ENCODE results near the gene TERF2IP. TPM values are rescaled to one million over a fixed set of nuclear protein-coding genes. Genes with fewer than 3 reads are reported as not detected.

TERF2IP gene
- total RNA-seq, 4 donors from 2014 or later = 42.2 to 67.1 (median 55.8) TPM

DNA sequence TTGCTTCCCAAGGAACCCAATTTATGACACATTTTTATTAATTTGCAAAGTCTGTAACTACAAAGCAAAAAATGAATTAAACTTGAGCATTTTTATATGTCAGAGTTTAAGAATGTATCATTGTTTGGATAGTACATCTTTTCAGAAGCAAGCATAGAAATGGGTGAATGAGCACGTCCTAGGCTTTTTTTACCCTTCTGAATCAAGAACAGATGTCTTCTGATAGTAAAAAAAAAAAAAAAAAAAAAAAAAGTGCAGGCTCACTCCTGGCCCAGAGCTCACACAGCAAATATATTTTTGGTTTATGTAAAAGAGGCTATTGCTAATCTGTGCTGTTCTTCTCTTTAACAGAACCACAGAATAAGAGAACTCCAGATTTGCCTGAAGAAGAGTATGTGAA is 6.3 kb downstream of the TERF2IP start:
- no peak overlapping the region for H3K27ac ChIP-seq
- WGBS = 55% methylated on average over 1 of the region's 1 CpG
- peaks cover 42% of the 10 kb centered on the region for H3K4me1 ChIP-seq

DNA sequence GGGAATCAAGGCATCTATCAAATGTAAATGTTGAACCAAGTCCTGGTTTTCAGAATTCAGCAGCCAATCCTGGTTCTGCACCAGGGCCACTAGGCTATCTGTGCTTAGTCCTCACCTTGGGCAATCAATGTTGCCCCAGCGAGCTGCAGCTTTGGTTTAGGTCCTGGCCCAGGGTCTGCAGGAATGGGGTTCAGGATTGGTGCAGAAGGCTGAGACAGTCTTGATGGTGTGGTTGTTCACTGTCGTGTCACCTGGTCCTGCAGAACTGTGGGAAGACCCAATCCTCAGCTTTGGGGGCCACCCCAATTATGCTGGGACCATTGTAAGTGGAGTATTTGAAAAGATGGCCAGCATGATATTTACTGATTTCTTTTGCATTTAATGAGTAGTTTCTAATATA is 10.6 kb downstream of the TERF2IP start:
- Histone ChIP-seq H3K36me3 (peaks cover 60% of the 10 kb centered on the region), H3K9me3 (no peaks in the 10 kb centered on the region), H3K27me3 (no peaks in the 10 kb centered on the region), H3K27ac (no peak overlapping the region), H3K4me3 (no peak overlapping the region), H3K4me1 (peaks cover 18% of the 10 kb centered on the region)
- TF ChIP-seq POLR2AphosphoS5 (IDR thresholded peaks at IDR 0.05) (no peak), POLR2A (IDR thresholded peaks at IDR 0.05) (no peak), EP300 (IDR thresholded peaks at IDR 0.05) (no peak)
- TF ChIP-seq, protein P1, sequence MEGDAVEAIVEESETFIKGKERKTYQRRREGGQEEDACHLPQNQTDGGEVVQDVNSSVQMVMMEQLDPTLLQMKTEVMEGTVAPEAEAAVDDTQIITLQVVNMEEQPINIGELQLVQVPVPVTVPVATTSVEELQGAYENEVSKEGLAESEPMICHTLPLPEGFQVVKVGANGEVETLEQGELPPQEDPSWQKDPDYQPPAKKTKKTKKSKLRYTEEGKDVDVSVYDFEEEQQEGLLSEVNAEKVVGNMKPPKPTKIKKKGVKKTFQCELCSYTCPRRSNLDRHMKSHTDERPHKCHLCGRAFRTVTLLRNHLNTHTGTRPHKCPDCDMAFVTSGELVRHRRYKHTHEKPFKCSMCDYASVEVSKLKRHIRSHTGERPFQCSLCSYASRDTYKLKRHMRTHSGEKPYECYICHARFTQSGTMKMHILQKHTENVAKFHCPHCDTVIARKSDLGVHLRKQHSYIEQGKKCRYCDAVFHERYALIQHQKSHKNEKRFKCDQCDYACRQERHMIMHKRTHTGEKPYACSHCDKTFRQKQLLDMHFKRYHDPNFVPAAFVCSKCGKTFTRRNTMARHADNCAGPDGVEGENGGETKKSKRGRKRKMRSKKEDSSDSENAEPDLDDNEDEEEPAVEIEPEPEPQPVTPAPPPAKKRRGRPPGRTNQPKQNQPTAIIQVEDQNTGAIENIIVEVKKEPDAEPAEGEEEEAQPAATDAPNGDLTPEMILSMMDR (IDR thresholded peaks at IDR 0.05) = no peak
- WGBS = 90% methylated on average over 2 of the region's 2 CpGs
- DNase-seq (ENCODE audit: low spot score in 2 of 2) = no peak

More for the DNA sequence above, 6.3 kb downstream of the TERF2IP start:
- Histone ChIP-seq H3K27me3 (no peaks in the 10 kb centered on the region), H3K4me3 (no peak overlapping the region), H3K9me3 (no peaks in the 10 kb centered on the region), H3K36me3 (peaks cover 51% of the 10 kb centered on the region)
- no peak for DNase-seq (ENCODE audit: low spot score in 2 of 2)
- TF ChIP-seq POLR2AphosphoS5 (IDR thresholded peaks at IDR 0.05) (no peak), EP300 (IDR thresholded peaks at IDR 0.05) (no peak), POLR2A (IDR thresholded peaks at IDR 0.05) (no peak)
- TF ChIP-seq, protein P1 (IDR thresholded peaks at IDR 0.05) = no peak

DNA sequence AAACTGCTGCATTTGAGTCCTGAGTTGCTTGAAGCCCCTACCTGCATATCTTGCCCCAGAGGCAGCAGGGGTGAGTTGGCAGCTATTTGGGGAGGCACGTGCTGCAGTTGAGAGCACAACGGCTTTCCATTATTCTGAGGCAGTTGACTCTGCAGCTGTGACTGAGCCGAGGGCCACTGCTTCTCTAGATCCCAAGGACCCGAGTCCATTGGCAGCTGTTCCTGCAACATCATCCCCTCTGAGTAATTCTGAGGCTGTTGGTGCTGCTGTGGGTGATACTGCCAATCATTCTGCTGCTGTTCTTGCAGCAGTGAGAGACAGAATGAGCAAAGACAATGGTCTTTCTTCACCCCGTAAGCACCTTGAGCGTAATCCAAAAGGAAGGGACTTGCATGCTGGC is 12.7 kb downstream of the TERF2IP start:
- no peak for DNase-seq (ENCODE audit: low spot score in 2 of 2)
- no peaks in the 10 kb centered on the region for H3K27me3 ChIP-seq
- peaks cover 45% of the 10 kb centered on the region for H3K36me3 ChIP-seq
- no peak overlapping the region for H3K4me3 ChIP-seq
- H3K4me1 ChIP-seq = peaks cover 11% of the 10 kb centered on the region
- TF ChIP-seq POLR2AphosphoS5 (IDR thresholded peaks at IDR 0.05) = no peak
- TF ChIP-seq, protein P1 (IDR thresholded peaks at IDR 0.05) = no peak
- no peak for TF ChIP-seq POLR2A (IDR thresholded peaks at IDR 0.05)
- TF ChIP-seq EP300 (IDR thresholded peaks at IDR 0.05) = no peak
- H3K27ac ChIP-seq = no peak overlapping the region
- no peaks in the 10 kb centered on the region for H3K9me3 ChIP-seq
- 89% methylated on average over 6 of the region's 6 CpGs for WGBS

DNA sequence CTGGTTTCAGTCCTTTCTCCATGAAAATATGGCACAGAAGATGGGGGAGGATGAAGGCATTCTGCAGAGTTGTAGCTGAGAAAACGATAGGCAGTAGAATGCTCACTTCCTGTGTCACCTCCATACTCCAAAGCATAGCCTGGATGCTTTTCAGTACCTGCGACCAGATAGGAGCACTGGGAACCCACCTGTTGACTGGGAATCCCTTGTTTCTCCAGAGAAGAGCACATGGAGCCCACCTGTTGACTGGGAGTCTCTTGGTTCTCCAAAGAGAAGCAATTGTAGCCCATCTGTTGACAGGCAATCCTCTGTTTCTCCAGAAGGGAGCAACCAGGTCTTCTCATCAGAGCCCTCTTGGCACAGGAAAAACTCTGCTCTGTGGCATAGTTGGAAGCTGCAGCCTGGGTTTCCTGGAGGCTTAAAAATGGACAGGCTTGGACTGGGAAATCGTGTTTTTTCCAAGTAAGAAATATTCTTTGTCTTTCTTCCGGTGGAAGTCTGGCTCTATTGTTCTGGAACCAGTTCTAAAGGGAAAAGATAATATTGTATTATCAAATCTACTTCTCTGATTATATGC is 13.2 kb downstream of the TERF2IP start:
- TF ChIP-seq POLR2AphosphoS5 (IDR thresholded peaks at IDR 0.05) (no peak), EP300 (IDR thresholded peaks at IDR 0.05) (no peak), POLR2A (IDR thresholded peaks at IDR 0.05) (no peak)
- TF ChIP-seq, protein P1 (IDR thresholded peaks at IDR 0.05) = no peak
- H3K4me1 ChIP-seq = peaks cover 11% of the 10 kb centered on the region
- 71% methylated on average over 4 of the region's 4 CpGs for WGBS
- no peaks in the 10 kb centered on the region for H3K27me3 ChIP-seq
- H3K9me3 ChIP-seq = no peaks in the 10 kb centered on the region
- peaks cover 40% of the 10 kb centered on the region for H3K36me3 ChIP-seq
- DNase-seq (ENCODE audit: low spot score in 2 of 2) = no peak
- no peak overlapping the region for H3K27ac ChIP-seq
- no peak overlapping the region for H3K4me3 ChIP-seq

DNA sequence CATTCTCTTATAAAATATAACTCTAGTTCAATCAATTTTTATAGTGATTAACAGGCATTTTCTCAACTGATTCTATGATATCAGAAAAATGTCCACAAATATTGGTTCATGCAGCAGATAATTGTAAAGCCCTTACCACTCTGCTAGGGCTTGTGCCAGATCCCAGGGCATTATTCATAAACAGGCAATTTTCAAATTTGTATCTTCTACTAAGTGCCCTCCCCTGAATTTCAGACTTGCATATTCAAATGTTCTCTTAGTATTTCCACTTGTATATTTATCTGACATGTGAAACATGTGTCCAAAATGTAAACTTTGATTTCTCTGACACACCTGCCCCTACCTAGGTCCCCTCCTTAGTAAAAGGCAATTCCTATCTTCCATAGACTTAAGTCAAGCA is 19.9 kb downstream of the TERF2IP start:
- TF ChIP-seq POLR2AphosphoS5 (IDR thresholded peaks at IDR 0.05) = no peak
- TF ChIP-seq, protein P1 (IDR thresholded peaks at IDR 0.05) = no peak
- H3K4me1 ChIP-seq = no peaks in the 10 kb centered on the region
- no peaks in the 10 kb centered on the region for H3K36me3 ChIP-seq
- no peak for DNase-seq (ENCODE audit: low spot score in 2 of 2)
- H3K4me3 ChIP-seq = no peak overlapping the region
- H3K9me3 ChIP-seq = no peaks in the 10 kb centered on the region
- H3K27me3 ChIP-seq = no peaks in the 10 kb centered on the region
- no peak overlapping the region for H3K27ac ChIP-seq

All from suprapubic skin (tissue), 4 donors.